ENCODE measurements around the gene CYTH2.

Gene CYTH2

DNA sequence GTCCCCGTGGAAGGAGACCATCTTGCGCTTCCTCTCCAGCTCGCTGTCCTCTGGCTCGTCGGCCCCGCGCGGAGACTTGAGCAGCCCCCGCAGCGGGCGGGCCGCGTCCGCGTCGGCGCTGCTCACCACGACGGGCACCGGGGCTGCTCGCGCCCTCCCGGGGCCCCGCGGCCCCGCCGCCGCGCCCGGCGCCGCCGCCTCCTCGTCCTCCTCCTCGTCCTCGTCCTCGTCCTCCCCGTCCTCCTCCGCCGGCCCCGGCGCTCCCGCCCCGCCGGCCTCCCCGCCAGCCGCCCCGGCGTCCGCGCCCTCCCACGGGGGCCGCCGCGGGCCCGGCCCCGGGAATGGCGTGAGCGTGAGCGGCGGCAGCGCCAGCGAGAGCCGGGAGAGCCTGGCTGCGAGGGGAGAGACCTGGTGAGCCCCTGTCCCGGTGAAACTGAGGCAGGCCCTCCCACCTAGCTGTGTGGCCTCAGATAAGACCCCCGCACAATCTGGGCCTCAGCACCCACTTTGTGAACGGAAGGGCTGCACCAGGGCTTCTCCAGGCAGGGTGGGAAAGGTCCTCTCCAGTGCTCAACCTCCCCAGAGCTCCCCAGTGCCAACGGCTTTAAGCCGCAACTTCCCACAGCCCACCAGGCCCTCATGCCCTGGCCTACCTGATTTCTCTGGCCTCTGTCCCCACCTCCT, 24.7 kb downstream of the CYTH2 start:
- no peak for DNase-seq (ENCODE audit: low read depth)

DNA sequence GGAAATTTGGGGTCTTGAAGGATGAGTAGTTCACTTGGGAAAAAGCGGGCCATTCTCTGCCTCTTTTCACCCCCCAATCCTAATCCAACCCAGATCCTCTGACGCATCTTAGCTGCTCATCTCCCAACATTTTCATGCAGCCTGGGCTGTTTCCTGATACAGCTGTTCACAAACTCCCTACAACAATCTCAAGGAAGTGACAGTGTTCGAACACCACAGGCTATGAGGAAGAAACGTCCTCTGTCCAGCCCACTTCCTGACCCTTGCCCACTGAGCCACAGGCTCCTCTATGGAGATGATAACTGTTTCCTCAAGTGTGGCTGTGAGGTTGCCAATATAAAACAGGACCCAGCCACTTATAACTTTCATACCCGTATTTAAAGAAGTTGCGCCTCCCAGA, 26.2 kb downstream of the CYTH2 start:
- DNase-seq (ENCODE audit: low read depth), result no peak

DNA sequence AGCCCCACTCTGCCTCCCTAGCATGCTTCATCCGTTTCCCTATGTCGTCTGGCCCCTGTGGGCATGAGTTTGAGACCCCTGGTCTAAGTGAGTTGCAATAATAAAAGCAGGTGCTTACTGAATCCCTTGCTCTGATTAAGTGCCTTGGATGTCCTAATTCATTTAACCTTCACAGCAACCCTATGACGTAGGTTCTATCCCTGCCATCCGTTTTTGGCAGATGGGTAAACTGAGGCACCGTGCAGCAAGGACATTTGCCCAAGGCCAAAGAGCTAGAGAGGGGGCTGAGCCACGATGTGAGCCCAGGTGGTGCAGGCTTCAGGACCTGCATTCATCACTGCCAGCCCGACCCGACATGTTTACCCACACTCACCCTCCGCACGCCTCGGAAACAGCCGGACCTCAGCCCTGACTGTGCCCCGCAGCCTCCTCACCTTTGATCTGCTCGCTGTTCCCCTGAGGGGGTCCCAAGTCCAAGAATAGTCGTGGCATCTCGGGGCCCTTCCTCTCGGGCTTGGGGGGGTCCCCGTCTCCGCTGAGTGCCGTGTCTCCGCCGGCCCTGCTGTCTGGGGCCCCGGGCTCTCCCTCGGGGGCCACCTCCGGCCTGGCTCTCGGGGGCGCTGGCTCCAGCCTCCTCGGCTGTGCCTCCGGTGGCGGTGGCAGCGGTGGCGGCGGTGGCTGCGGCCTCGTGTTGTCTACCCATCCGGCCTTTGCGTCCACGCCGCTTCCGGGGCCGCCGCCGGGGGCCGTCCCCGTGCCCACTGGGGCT, 28.0 kb downstream of the CYTH2 start:
- no peak for DNase-seq (ENCODE audit: low read depth)

DNA sequence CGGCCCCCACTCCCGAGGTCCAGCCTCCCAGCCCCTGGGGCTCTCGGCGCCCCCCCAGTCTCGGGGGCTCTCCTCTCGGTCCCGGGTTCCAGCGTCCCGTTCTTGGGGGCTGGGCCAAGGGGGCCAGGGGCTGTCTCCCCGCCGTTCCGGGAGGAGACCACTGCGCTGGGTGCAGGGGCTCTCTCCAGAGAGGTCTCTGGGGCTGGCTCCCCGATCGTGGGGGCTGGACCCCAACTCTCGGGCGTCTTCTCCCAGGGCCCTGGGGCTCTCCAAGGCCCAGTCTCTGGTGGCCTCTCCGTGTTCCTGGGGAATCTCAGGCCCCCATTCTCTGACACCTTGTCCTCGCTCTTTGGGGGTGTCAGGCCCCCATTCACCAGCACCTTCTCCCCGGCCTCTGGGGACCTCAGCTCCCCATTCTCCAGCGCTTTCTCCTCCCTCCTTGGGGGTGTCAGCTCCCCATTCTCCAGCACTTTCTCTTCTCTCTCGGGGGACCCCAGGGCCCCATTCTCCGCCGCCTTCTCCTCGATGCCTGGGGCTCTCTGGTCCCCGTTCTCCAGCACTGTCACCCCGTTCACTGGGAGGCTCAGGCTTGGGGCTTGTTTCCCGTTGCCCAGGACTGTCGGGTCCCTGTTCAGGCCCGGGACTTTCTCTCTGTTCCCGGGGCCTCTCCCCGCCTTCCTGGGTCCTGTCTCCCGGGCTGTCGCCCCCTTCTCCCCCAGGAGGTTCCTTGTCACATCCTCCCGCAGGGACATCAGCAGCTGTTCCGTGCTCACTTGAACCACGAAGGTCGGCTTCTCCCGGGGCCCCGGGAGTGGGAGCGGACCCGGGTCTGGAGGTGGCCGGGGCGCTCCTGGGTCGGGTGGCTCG, 28.8 kb downstream of the CYTH2 start:
- DNase-seq (ENCODE audit: low read depth), result no peak

DNA sequence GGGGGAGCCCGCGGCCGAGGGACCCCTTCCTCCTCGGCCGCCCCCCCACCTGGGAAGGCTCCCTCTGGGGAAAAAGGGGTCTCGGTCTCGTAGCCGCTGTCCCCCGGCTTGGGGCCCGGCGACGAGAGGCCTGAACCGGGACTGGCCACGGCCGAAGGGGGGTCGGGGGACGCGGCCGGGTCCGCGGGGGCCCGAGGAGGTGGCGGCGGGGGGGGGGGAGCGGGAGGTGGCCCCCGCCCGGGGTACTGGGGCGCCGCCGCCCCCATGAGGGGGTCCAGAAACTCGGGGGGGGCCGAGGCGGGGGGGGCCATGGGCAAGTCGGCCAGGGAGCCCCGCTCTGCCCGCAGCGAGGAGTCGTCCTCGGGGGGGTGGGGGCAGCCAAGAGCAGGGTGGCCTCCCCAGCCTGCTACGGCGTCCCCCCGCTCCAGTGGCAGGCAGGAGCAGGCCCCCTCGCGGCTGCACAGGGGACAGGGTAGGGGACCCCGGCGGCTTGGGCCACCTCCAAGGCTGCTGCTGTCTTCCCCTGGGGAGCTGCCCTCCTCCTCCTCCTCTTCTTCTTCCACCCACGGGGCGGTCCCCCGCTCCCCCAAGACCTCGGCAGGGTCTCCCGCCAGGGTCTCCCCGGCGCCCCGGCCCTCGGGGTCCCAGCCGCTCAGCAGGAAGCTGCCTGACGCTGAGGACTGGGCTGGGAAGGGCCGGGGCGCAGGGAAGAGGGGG, 29.6 kb downstream of the CYTH2 start:
- DNase-seq (ENCODE audit: low read depth), result no peak

DNA sequence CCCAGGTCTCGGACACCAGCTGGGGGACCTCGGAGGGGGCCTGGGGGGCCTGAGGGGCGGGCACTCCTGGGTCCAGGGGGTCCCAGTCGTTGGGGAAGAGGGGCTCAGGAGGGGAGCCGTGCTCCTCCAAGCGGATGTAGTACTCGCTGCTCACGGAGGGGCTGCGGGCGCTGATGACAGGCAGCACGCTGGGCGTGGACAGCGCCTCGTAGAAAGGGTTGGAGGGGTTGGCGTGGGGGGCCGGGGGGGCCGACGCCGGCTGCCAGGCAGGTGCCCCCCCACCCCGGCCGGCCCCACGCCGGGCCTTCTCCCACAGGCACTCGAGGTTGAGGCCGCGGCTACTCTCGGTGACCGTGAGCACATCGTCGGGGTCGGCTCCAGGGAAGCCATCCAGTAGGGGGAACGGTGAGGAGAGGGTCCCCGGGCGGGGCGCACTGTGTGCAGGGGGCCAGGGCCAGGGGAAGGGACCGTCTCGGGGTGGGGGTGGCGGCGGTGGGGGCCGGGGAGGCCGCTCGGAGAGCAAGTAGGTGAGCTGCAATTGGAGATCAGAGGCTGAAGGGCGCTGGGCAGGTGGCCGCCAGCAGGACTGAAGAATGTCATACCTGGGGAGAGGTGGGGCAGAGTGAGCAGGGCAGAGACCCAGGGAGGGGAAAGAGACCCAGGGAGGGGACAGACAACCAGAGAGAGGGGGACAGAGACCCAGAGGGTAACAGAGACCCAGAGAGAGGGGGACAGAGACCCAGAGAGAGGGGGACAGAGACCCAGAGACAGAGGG, 30.3 kb downstream of the CYTH2 start:
- DNase-seq (ENCODE audit: low read depth), result no peak

DNA sequence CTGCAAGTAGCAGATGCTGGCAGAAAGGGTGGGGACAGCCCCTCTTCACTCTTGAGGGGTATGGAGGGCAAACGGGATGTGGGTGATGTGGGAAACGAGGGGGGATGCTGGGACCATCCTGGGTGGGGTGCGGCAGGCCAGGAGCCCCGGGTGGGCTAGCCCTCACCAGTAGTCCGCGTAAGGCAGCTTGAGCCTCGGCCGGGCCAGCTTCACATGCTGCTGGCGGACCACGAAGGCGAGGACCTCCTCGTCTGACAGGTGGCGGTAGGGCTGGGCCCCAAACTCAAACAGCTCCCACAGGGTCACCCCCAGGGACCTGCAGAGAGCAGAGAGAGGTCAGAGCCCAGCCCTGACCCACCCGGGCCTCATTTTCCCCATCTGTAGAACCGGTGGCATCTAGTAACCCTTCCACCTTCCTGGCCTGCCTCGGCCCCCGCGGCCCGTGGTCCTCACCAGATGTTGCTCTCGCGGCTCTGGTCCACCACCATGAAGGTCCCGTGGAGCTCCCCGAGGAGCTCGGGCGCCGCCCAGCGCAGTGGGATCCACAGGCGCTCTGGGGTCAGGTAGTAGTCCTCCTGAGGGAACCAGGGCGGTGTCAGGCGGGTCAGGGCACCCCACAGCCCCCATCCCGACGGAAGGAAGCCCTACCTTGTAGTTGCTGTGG, 31.8 kb downstream of the CYTH2 start:
- no peak for DNase-seq (ENCODE audit: low read depth)

DNA sequence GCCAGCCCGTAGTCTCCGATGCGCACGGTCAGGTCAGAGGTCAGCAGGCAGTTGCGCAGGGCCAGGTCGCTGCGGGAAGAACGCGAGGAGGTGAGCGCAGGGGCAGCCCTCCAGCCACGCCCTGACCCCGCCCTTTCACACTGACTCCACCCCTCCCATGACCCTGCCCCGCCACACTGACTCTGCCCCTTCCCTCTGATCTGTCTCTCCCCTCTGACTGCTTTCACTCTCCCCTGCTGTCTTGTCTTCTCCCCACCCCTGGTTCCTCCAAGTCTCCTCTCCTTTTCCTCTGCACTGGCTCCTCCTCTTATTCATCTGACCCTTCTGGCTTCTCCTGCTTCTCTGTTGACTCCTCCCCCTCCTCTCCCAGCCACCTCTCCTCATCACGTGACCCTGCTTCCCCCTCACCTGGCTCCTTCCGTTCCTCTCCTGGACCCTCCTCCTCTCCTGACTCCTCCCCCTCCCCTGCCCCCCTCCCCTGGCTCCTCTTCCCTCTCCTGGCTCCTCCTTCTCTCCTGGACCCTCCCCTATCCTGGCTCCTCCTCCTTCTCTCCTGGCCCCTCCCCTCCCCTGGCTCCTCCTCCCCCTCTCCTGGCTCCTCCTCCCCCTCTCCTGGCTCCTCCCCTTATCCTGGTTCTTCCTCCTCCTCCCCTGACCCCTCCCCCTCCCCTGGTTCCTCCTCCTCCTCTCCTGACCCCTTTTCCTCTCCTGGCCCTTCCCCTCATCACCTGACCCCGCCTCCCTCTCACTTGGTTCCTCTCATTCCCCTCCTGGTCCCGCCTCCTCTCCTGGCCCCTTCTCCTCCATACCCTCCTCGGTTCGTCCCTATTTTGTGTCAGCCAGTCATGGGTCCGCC, 32.6 kb downstream of the CYTH2 start:
- peak; percentile 64 for DNase-seq (ENCODE audit: low read depth)

DNA sequence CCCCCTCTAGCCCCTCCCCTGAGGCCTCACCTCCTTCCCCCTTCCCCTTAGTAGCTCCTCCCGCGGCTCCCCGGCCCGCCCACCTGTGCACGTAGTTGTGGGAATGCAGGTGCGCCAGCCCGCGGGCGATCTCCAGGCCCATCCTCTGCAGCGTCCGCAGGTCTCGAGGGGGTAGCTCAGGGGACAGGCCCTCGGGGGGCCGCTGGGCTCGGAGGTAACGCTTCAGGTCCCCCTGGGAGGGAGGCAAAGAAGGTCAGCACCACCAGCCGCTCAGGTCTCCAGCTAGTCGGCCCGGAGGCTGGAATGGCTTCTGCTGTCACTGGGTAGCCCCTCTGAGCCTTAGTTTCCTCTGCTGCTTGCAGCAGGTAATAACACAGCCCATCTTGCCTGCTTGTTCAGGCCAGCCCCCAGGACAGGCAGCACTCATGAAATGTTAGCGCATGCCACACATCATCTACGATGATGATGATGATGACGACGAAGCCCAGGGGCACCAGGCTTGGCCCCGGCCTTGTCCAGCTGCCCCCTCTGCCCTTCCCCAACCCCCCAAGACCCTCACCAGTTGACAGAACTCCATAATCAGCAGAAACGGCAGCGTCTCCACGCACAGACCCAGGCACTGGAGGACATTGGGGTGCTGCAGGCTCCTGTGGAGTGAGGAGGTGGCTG, 33.3 kb downstream of the CYTH2 start:
- DNase-seq (ENCODE audit: low read depth), result no peak

DNA sequence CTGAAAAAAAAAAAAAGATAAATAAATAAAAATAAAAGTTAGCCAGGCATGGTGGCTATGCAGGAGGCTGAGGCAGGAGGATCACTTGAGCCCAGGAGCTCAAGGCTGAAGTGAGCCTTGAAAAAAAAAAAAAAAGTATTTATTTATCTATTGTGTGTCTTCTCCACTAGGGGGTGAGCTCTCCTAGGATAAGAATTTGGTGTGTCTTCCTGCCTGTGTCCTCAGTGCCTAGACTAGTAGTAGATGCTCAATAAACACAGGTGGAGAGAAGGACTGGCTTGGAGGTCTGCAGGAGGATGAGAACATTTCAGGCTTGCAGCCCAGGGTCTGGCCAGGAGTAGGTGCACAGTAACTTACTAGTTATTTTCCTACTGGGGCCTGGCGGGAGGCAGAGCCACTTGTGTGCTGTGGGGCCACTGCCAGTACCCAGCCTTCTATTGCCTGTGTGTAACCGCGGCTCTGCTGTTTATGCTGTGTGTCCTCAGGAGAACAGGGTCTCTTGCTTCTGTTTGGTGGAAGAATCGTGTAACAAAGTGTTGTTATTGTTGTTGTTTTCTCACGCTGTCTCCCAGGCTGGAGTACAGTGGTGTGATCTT, 37.1 kb downstream of the CYTH2 start:
- DNase-seq (ENCODE audit: low read depth), result no peak

DNA sequence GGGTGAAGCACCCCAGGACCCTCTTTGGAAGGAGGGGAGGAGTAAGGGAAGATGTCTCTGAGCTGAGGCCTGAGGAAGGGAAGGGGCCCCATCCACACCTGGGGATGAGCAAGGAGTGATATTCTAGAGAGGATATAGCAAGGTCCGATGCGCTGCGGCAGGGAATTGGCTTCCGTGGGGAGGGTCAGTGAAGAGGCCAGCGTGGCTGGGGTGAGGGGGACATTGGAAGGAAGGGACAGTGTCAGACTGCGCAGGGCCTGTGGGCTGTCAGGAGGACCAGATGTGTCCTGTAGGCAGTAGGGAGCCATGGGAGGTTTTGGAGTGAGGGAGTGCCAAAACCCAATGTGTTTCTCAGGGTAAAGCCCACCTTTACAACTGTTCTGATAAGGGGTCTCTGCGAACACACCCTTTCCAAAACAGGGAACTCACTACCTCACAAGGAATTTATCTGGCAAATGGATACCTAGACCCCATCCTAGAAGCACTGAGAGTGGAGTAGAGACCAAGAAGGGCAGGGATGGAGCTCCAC, 38.8 kb downstream of the CYTH2 start:
- no peak for DNase-seq (ENCODE audit: low read depth)

DNA sequence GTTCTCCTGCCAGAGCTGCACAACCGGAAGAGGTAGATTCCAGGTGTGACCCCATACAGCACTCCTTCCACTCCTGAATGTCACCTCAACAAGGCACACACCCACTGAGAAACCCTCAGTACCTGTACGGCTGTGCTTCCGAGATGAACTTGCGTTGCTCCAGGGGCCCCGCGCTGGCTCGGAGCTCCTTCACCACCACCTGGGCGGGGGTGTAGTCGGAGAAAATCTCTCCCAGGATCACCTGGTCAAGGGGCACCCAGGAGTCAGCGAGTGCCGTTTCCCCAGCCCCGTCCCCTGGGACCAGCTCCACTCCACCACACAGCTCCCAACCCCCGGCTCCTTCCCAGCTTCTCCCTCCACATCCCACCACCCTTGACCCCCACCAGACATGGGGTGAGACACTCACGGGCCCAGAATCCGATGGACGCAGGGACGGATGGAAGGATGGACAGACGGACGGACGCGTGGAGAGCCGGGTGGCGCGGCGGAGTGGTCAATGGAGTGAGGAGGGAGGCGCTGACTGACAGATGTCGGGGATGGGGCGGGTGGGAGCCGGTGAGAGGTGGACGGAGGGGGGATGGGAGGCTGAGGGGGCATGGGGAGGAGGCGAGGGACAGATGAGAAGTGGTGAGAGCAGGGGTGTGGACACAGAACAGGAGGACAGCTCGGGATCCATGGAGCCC, 39.7 kb downstream of the CYTH2 start:
- DNase-seq (ENCODE audit: low read depth), result no peak

DNA sequence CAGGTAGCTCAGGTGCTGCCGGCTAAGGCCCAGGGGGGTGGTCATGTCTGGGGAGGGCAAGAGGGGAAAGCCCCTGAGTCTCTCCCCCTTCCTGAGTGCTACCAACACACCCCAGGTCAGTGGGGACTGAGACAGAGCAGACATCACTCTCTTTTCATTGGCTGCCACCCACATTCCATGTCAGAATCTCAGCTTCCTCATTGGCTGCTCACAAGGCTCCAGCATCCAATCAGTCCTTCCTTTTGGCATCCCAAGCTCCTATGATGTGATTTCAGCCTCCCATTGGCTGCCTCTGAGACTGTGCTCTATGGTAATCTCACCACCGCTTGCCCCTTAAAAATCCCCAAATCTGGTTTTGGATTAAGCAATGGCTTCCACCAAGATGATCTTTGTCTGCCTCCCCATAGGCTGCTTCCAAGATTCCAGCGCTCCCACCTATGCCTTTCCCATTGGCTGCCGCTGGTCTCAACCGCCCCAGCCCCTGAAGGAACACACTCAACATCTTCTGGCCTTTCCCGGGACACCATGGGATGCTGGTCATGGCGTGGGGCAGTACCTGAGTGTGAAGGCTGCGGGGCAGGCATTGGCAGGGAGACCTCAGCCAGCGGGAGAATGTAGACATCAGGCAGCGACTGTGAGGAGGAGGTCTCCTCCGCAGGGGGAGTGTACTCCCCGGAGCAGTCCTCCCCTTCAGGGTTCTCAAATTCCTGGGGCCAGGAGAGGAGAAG, 40.5 kb downstream of the CYTH2 start:
- DNase-seq (ENCODE audit: low read depth), result no peak

DNA sequence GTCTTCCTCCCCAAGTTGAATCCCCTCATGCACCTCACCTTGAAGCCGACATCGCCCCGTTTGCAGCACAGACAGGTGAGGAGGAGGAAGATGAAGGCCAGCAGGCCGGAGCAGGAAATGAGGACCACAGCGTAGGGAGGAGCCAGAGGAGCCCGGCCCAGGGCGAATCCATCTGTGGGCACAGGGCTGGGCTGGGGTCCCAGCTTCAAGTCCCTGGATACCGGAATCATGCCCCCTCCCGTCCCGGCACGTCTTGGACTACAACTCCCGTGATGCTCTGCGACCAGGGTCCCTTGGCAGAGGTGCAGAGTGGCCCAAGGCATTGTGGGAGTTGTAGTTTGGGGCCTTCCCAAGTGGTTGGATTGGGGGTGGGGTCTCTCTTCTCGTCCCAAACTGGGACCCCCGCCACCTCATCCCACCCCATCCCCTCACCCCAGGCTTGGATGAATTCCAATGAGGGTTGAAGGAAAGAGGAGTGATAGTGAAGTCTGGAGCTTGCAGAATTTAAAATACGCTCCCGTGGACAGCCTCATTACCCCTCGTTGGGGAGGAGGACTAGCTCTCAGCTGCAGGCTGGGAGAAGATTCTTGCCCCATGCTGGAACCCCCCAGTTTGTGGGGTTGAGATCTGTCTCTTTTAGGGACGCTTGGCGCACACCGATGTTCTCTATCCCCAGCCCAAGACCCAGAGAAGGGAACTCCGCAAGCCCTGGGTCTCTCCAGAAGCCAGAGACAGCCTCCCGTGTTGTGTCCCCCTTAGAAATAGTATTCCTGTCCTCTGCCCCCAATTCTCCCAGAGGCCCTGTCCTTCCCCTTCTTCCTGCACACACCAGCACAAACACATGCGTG, 41.5 kb downstream of the CYTH2 start:
- peak; percentile 65 for DNase-seq (ENCODE audit: low read depth)

DNA sequence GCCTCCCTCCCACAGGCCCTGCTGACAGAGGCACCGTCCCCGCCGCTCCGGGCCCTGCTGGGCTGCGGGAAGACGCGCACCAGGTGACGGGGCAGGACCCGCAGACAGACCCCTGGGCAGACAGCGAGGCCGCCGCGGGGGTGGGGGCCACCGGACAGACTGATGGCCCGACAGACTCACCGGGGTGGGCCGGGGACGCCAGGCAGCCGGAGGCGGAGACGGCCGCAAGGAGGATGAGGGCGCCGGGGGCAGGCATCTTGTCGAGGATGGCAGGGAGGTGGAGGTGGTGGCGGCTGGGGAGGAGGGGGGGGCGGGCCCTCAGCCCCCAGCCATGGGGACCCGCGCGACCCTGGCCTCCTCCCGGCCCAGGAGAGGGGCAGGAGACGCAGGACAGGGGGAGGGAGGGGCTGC, 42.2 kb downstream of the CYTH2 start:
- DNase-seq (ENCODE audit: low read depth), result no peak

DNA sequence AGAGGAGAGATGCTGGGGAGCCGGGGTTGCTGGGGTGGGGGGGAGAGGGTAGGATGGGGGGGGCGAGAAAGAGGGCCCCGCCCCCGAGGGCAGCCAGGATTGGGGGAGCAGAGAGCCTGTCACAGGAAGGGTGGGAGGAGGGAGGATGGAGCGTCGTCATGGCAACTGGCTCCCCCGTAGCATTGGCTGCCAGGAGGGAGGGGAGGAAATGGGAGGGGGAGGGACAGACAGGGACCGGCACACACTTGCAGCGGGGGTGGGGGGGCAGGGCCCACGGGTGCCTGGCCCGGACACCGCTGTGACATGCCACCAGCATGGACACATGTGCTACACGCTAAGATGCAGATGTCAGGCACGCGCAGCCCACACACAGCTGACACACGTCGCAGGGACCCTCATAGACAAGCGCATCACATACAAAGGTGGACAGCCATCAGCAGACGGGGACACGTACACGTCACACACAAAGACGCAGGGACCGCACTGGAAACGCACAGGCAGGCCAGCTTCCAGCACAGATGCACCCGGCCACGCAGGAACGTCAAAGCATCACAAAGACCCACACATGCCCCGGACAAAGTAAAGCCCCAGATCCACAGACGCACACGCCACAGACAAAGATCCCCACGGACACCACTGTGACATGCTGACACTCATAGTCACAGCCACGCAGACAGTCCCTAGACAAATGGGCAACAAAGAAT, 42.8 kb downstream of the CYTH2 start, which contains the start of gene LMTK3:
Gene LMTK3 (minus strand): TSS at position 36 of the 704 bp plus-strand sequence. CDS start 259 bp downstream, outside the sequence.
- peak; percentile 63 for DNase-seq (ENCODE audit: low read depth)

All from activated T-cell treated with anti-CD3 and anti-CD28 coated beads for 48 hours (primary cell).